Mesendoderm (in vitro differentiated cells): ENCODE data around the gene RIMKLB.
A peak's percentile ranks its signal among the peaks of the same experiment; 100 is the strongest.

ENCODE experiments used
- DNase-seq: peaks from one replicate; pipeline ENCODE4 v3.0.0; 2013
- H2AK5ac ChIP-seq: 2 replicates; pipeline ENCODE4 v1.6.1; 2013; ENCODE audit warnings: low read length, inconsistent platforms
- H2BK120ac ChIP-seq: 2 replicates; pipeline ENCODE4 v1.6.1; 2013; ENCODE audit warnings: low read depth, mild to moderate bottlenecking, low read length, moderate library complexity, mixed read lengths
- H2BK15ac ChIP-seq: replicated peaks from 2 replicates; pipeline ENCODE4 v1.6.1; 2013; ENCODE audit warnings: low read depth, mild to moderate bottlenecking, moderate library complexity
- H2BK5ac ChIP-seq: 2 replicates; pipeline ENCODE4 v1.6.1; 2013; ENCODE audit warnings: low read length, inconsistent platforms
- H3K18ac ChIP-seq: 2 replicates; pipeline ENCODE4 v1.6.1; 2013; ENCODE audit warnings: mild to moderate bottlenecking, low read length, mixed read lengths
- H3K23ac ChIP-seq: one replicate; pipeline ENCODE4 v1.6.1; 2013; ENCODE audit warnings: low read length
- H3K27ac ChIP-seq: 2 replicates; pipeline ENCODE4 v1.5.1; 2013; ENCODE audit warnings: low read depth, mild to moderate bottlenecking, inconsistent platforms, low read length, moderate library complexity
- H3K27me3 ChIP-seq: 2 replicates; pipeline ENCODE4 v1.6.1; 2013; ENCODE audit warnings: low read length, control low read depth, mild to moderate bottlenecking, inconsistent platforms; ENCODE audit not compliant: insufficient read depth, poor library complexity
- H3K36me3 ChIP-seq: 2 replicates; pipeline ENCODE4 v1.6.1; 2013; ENCODE audit warnings: low read length, inconsistent platforms; ENCODE audit not compliant: control insufficient read depth, insufficient read depth
- H3K4ac ChIP-seq: one replicate; pipeline ENCODE4 v1.6.1; 2013; ENCODE audit warnings: low read depth, mild to moderate bottlenecking, low read length, moderate library complexity
- H3K4me1 ChIP-seq: 2 replicates; pipeline ENCODE4 v1.6.1; 2013; ENCODE audit warnings: low read depth, low read length, inconsistent platforms; ENCODE audit not compliant: control insufficient read depth
- H3K4me2 ChIP-seq: 2 replicates; pipeline ENCODE4 v1.6.1; 2013; ENCODE audit warnings: low read length
- H3K4me3 ChIP-seq: 2 replicates; pipeline ENCODE4 v1.5.1; 2013; ENCODE audit warnings: mild to moderate bottlenecking, low read length
- H3K56ac ChIP-seq: one replicate; pipeline ENCODE4 v1.6.1; 2013; ENCODE audit warnings: low read length
- H3K79me1 ChIP-seq: 2 replicates; pipeline ENCODE4 v1.6.1; 2013; ENCODE audit warnings: low read length, inconsistent platforms
- H3K79me2 ChIP-seq: 2 replicates; pipeline ENCODE4 v1.6.1; 2013; ENCODE audit warnings: mild to moderate bottlenecking, low read length; ENCODE audit not compliant: control insufficient read depth, insufficient read depth
- H3K9ac ChIP-seq: 2 replicates; pipeline ENCODE4 v1.6.1; 2013; ENCODE audit warnings: low read length, inconsistent platforms
- H4K5ac ChIP-seq: one replicate; pipeline ENCODE4 v1.6.1; 2013; ENCODE audit warnings: low read length
- H4K8ac ChIP-seq: one replicate; pipeline ENCODE4 v1.6.1; 2013; ENCODE audit warnings: low read depth, mild to moderate bottlenecking, control low read depth, low read length, moderate library complexity
- WGBS: extraction: QIAGEN DNeasy Blood & Tissue Kit; methylation state at CpG from one replicate; pipeline ENCODE4 v1.1.7; 2013; ENCODE audit warnings: low lambda C conversion rate, missing lambda C conversion rate; ENCODE audit not compliant: insufficient coverage; ENCODE audit errors: extremely low coverage; 5-methylcytosine and 5-hydroxymethylcytosine counted together

The RIMKLB gene

DNA sequence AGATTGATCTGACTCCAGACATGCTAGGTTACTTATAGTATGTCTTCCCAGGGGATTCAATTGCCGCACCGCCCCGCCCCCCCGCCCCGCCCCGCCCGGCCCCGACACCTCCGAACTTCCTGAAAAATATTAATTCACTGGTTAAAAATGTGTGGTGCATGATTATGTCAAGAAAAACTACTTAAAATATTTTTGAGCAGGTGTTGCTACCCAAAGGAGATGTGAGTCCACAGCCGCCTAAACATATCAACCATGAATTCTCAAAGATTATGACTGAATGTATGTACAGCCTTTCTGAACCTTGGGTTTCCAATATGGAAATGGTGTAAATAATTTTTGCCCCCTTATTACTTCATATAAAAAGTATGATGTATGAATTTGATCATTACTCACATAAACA, 2.7 kb upstream of the RIMKLB start:
- WGBS = no CpG with 5 or more reads among the region's 10 CpGs
- H3K9ac ChIP-seq = no peak overlapping the region
- no peaks in the 10 kb centered on the region for H3K36me3 ChIP-seq
- no peak overlapping the region for H3K18ac ChIP-seq
- H3K79me2 ChIP-seq = peaks cover 12% of the 10 kb centered on the region
- no peak overlapping the region for H2AK5ac ChIP-seq
- no peak overlapping the region for H4K8ac ChIP-seq
- no peak overlapping the region for H3K56ac ChIP-seq
- no peak overlapping the region for H3K4me3 ChIP-seq
- no peak overlapping the region for H3K4ac ChIP-seq
- no peak overlapping the region for H3K4me2 ChIP-seq
- no peak overlapping the region for H2BK5ac ChIP-seq
- no peak for DNase-seq
- no peak overlapping the region for H4K5ac ChIP-seq
- H3K79me1 ChIP-seq = no peaks in the 10 kb centered on the region
- H2BK15ac ChIP-seq = no peak overlapping the region
- H3K27ac ChIP-seq = no peak overlapping the region
- peaks cover 2% of the 10 kb centered on the region for H3K4me1 ChIP-seq
- H3K27me3 ChIP-seq = no peaks in the 10 kb centered on the region
- H2BK120ac ChIP-seq = no peak overlapping the region
- no peak overlapping the region for H3K23ac ChIP-seq

DNA sequence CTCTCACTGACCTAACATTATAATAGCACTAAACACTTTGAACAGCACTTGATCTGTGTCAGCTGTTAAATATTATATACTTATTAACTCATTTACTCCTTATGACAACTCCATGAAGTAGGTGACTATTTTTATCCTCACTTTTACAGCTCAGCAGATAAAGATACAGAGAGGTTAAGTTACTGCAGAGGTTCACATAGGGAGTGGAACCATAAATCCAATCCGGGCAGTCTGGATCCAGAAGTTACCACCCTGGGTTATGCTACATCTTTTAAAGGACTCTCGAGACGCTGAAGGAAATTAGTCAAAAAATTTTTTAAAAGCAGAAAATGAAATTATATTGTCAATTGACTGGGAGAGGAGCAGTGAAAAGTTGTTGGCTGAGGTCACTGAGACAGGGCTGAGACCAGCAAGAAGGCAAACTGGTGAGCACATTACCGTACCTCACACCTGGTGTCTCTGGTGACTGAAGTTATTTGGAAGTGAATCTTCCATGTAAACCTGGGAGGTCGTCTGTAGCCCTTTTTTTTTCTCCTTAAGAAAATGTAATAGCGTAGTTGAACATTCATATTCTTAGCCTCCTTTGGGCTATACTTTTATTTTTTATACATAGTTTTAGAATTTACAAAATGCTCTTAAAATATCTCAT, 1.2 kb upstream of the RIMKLB start:
- H3K4me3 ChIP-seq = no peak overlapping the region
- peak overlapping the region; percentile 87 for H3K18ac ChIP-seq
- H3K9ac ChIP-seq = peak overlapping the region; percentile 81
- no peaks in the 10 kb centered on the region for H3K27me3 ChIP-seq
- no peak overlapping the region for H3K4me2 ChIP-seq
- peaks cover 2% of the 10 kb centered on the region for H3K4me1 ChIP-seq
- H2AK5ac ChIP-seq = no peak overlapping the region
- peaks cover 25% of the 10 kb centered on the region for H3K79me2 ChIP-seq
- H2BK120ac ChIP-seq = no peak overlapping the region
- peak overlapping the region; percentile 89 for H3K56ac ChIP-seq
- H3K27ac ChIP-seq = no peak overlapping the region
- peak; percentile 78 for DNase-seq
- no peak overlapping the region for H2BK5ac ChIP-seq
- H3K36me3 ChIP-seq = no peaks in the 10 kb centered on the region
- H4K5ac ChIP-seq = no peak overlapping the region
- no CpG with 5 or more reads among the region's 6 CpGs for WGBS
- no peak overlapping the region for H3K4ac ChIP-seq
- H2BK15ac ChIP-seq = peak overlapping the region; percentile 57
- H3K23ac ChIP-seq = no peak overlapping the region
- H3K79me1 ChIP-seq = peaks cover 2% of the 10 kb centered on the region
- H4K8ac ChIP-seq = no peak overlapping the region

DNA sequence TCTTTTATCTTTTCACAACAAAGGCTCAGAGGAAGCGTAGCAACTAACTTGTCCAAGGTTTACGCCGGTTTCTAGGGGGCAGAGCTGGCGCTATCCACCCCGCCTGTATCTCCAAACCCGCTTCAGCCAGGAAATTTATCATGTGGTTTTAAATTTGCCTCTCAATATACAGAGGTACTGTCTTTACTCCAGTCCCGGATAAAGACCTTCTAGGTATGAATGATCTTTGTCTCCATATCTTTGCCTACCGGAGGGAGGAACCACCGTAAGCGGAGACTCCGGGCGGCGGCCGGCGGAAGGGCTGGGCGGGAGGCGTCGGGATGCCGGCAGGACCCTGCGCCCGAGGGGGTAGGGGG, 693 bp upstream of the RIMKLB start:
- no peak overlapping the region for H2BK15ac ChIP-seq
- no peak overlapping the region for H4K5ac ChIP-seq
- peaks cover 30% of the 10 kb centered on the region for H3K79me2 ChIP-seq
- H3K9ac ChIP-seq = peak overlapping the region; percentile 81
- H3K23ac ChIP-seq = no peak overlapping the region
- H2BK120ac ChIP-seq = no peak overlapping the region
- peak overlapping the region; percentile 56 for H3K4me3 ChIP-seq
- peak; percentile 81 for DNase-seq
- H3K4me2 ChIP-seq = peak overlapping the region; percentile 52
- no CpG with 5 or more reads among the region's 21 CpGs for WGBS
- peak overlapping the region; percentile 13 for H2BK5ac ChIP-seq
- H3K27me3 ChIP-seq = no peaks in the 10 kb centered on the region
- H3K27ac ChIP-seq = peak overlapping the region; percentile 92
- H4K8ac ChIP-seq = no peak overlapping the region
- H3K79me1 ChIP-seq = peaks cover 2% of the 10 kb centered on the region
- peaks cover 2% of the 10 kb centered on the region for H3K4me1 ChIP-seq
- H3K18ac ChIP-seq = peak overlapping the region; percentile 91
- peak overlapping the region; percentile 89 for H3K56ac ChIP-seq
- peak overlapping the region; percentile 10 for H3K4ac ChIP-seq
- H2AK5ac ChIP-seq = no peak overlapping the region
- H3K36me3 ChIP-seq = no peaks in the 10 kb centered on the region

DNA sequence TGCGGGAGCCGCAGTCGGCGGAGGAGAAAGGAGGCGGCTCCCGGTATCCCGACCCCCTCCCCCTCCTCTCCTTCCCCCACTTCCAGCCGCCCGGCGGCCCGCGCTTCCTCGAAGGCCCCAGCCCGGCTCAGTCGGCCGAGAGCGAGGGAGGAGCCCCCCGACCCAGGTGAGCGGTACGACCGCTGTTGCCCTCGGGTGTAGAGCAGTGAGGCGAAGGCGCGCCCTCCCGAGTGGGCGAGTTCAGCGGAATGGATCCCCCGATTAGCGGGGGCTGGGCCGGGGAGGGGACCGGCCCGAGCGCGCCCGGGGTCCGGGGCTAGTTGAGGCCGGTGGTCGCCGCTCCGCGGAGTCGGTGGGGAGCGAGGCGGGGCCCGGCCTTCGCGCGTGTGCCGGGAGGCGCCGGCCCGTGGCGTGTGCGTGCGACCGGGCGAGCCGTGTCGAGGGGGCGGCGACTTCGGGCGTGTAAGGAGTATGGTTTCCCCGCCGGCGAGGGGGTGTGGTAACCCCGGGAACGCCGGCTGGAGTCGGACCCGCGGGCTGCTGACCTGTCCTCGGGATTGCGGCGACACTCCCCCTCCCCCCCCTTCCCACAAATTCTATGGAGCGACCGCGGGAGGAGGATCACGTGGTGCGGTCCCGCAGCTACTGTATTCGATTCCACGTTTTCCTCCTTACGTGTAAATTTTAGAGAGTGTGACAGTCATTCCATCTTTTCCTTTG, 501 bp downstream of the RIMKLB start:
- no peak overlapping the region for H4K5ac ChIP-seq
- peak overlapping the region; percentile 63 for H3K4me2 ChIP-seq
- peak overlapping the region; percentile 90 for H3K4ac ChIP-seq
- WGBS = no CpG with 5 or more reads among the region's 85 CpGs
- H3K23ac ChIP-seq = peak overlapping the region; percentile 53
- H2BK15ac ChIP-seq = no peak overlapping the region
- peak overlapping the region; percentile 95 for H2BK5ac ChIP-seq
- H3K27me3 ChIP-seq = no peaks in the 10 kb centered on the region
- peak overlapping the region; percentile 87 for H3K4me3 ChIP-seq
- H3K4me1 ChIP-seq = peaks cover 2% of the 10 kb centered on the region
- peak overlapping the region; percentile 83 for H3K9ac ChIP-seq
- H2AK5ac ChIP-seq = no peak overlapping the region
- peak overlapping the region; percentile 86 for H3K18ac ChIP-seq
- DNase-seq = peak; percentile 81
- H3K79me1 ChIP-seq = peaks cover 2% of the 10 kb centered on the region
- H3K56ac ChIP-seq = peak overlapping the region; percentile 95
- H2BK120ac ChIP-seq = peak overlapping the region; percentile 22
- no peaks in the 10 kb centered on the region for H3K36me3 ChIP-seq
- H3K79me2 ChIP-seq = peaks cover 40% of the 10 kb centered on the region
- peak overlapping the region; percentile 98 for H3K27ac ChIP-seq
- no peak overlapping the region for H4K8ac ChIP-seq

DNA sequence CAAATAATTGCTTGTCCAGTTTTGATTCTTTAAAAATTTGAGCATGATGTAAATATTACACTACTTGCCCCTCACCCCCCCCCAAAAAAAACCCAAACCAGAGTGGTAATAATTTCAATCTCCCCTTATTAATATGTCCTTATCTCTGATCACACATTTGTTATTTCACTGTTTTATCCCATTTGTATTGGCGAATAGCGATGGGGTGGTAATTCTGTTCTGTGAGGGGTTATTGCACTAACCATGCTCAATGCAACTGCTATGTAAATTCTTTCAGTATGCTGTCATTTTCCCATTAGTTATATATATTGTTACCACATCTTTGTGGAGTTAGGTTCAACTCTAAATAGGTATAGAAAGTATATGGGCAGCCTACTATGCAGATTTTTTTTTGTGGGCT, 1.1 kb downstream of the RIMKLB start:
- Histone ChIP-seq H3K9ac (peak overlapping the region; percentile 83), H3K79me1 (peaks cover 2% of the 10 kb centered on the region), H2BK120ac (no peak overlapping the region), H2AK5ac (no peak overlapping the region), H3K27ac (no peak overlapping the region), H3K27me3 (no peaks in the 10 kb centered on the region), H2BK15ac (no peak overlapping the region), H3K56ac (peak overlapping the region; percentile 95), H3K36me3 (no peaks in the 10 kb centered on the region), H3K18ac (peak overlapping the region; percentile 1), H3K4ac (no peak overlapping the region), H4K5ac (no peak overlapping the region), H3K23ac (no peak overlapping the region), H3K79me2 (peaks cover 44% of the 10 kb centered on the region), H4K8ac (no peak overlapping the region), H3K4me3 (peak overlapping the region; percentile 87), H2BK5ac (no peak overlapping the region), H3K4me2 (peak overlapping the region; percentile 63), H3K4me1 (peaks cover 2% of the 10 kb centered on the region)
- no peak for DNase-seq
- no CpG with 5 or more reads among the region's 2 CpGs for WGBS
